Measurements from ENCODE around the gene SRXN1. TPM values are rescaled to one million over a fixed set of nuclear protein-coding genes. Genes with fewer than 3 reads are reported as not detected.

SRXN1 gene
- polyA plus RNA-seq, 1 experiment: 50.9 TPM

- peaks cover 6% of the 10 kb centered on the region for H3K27me3 ChIP-seq (ENCODE audit: control insufficient read depth, insufficient read depth, low read length)
- H3K4me3 ChIP-seq (ENCODE audit: low read depth, low read length): no peak overlapping the region
- TF ChIP-seq CTCF (IDR thresholded peaks at IDR 0.05; ENCODE audit: insufficient read depth, low read depth, low read length): no peak
- H3K36me3 ChIP-seq (ENCODE audit: control insufficient read depth, insufficient read depth, low read length): no peaks in the 10 kb centered on the region
- ChIA-PET POLR2A (no interaction called here), CTCF (interaction anchor here (0.7 to 0.8 kb wide), 2 partner anchors 11 to 13 kb away, joined by 3 read pairs; no protein-coding TSS in a partner anchor)
- DNase-seq (ENCODE audit: low read depth): no peak
Measured at GRCh38 chr20:603116-603640, 49.8 kb downstream of the SRXN1 start.

DNA sequence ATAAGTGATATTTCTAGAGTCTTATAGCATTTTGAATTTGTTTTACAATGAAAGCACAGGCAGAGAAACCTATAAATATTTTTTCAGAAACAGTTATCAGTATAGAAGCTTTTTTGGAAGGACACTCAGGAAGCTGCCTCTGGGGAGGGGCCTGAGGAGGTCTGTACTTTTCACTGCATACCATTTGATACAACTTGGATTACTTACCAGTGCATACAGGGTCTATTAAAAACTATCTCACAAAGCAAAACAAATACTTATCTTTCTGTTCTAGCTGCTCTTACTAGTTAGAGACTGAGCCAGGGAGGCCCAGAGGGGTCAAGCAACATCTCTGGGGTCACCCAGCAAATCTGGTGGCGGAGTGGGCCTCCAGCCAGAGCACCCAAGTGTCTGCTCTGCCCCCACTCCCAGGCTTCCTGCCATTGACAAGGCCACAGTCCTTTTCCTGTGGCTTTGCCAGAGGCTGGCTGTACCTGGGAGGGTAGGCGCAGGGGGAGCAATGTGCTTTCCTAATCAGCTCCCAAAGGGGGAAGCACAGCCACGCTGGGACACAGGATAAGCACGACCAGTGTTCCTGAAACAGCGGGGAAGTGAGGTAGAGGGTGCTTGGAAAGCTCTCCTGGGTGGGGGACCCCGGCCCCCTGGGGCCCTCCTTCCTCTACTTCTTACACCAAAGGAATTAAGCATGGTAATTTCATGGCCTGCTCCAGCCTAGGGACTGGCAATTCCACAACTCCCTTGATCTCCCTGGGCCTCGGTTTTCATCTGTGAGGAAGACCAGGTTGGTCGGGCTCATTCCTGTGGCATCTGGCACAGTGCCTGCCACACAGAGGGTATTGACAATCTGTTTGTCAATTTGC is 50.7 kb downstream of the SRXN1 start:
- ChIA-PET POLR2A (no interaction called here), CTCF (interaction anchor here (0.7 to 1.3 kb wide), 4 partner anchors 10 to 65 kb away, joined by 3 to 7 read pairs (median 3); no protein-coding TSS in a partner anchor)
- Histone ChIP-seq H3K4me3 (ENCODE audit: low read depth, low read length) (no peak overlapping the region), H3K27me3 (ENCODE audit: control insufficient read depth, insufficient read depth, low read length) (peaks cover 2% of the 10 kb centered on the region; the same call in 1 of the 2 replicates), H3K36me3 (ENCODE audit: control insufficient read depth, insufficient read depth, low read length) (no peaks in the 10 kb centered on the region)
- TF ChIP-seq CTCF (IDR thresholded peaks at IDR 0.05; ENCODE audit: insufficient read depth, low read depth, low read length): no peak
- DNase-seq (ENCODE audit: low read depth): no peak

GRCh38 chr20:600736-601135 is 52.3 kb downstream of the SRXN1 start:
- ChIA-PET CTCF (interaction anchor here (1.4 kb wide), 1 partner anchor 14 kb away, joined by 4 read pairs; no protein-coding TSS in a partner anchor), POLR2A (no interaction called here)
- H3K27me3 ChIP-seq (ENCODE audit: control insufficient read depth, insufficient read depth, low read length): peaks cover 2% of the 10 kb centered on the region; the same call in 1 of the 2 replicates
- no peak for TF ChIP-seq CTCF (IDR thresholded peaks at IDR 0.05; ENCODE audit: insufficient read depth, low read depth, low read length)
- no peak for DNase-seq (ENCODE audit: low read depth)
- H3K36me3 ChIP-seq (ENCODE audit: control insufficient read depth, insufficient read depth, low read length): no peaks in the 10 kb centered on the region
- H3K4me3 ChIP-seq (ENCODE audit: low read depth, low read length): no peak overlapping the region

DNA sequence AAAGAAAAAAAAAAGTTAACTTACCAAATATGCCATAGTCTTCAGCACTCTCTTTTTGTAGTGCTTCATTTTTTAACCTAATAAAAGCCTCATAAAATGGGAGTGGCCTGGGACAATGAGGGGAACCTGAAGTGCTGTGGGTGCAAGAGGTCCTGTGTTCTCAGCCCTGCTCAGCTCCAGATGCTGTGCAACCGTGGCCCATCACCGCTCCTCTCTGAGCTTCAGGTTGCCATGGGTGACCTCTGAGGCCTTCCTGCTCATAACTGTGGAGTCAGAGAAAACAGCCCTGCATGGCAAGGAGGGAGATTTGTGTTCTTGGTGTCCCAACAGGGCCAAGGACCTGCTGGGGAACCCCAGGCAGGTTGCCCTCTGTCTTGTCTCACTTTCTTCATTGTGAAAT is 52.9 kb downstream of the SRXN1 start:
- no peak for TF ChIP-seq CTCF (IDR thresholded peaks at IDR 0.05; ENCODE audit: insufficient read depth, low read depth, low read length)
- CTCF ChIA-PET: interaction anchor here (0.6 to 1.4 kb wide), 2 partner anchors 13 to 19 kb away, joined by 3 to 4 read pairs; no protein-coding TSS in a partner anchor
- POLR2A ChIA-PET: no interaction called here
- H3K36me3 ChIP-seq (ENCODE audit: control insufficient read depth, insufficient read depth, low read length): no peaks in the 10 kb centered on the region
- no peak overlapping the region for H3K4me3 ChIP-seq (ENCODE audit: low read depth, low read length)
- no peak for DNase-seq (ENCODE audit: low read depth)
- H3K27me3 ChIP-seq (ENCODE audit: control insufficient read depth, insufficient read depth, low read length): peaks cover 2% of the 10 kb centered on the region; the same call in 1 of the 2 replicates

DNA sequence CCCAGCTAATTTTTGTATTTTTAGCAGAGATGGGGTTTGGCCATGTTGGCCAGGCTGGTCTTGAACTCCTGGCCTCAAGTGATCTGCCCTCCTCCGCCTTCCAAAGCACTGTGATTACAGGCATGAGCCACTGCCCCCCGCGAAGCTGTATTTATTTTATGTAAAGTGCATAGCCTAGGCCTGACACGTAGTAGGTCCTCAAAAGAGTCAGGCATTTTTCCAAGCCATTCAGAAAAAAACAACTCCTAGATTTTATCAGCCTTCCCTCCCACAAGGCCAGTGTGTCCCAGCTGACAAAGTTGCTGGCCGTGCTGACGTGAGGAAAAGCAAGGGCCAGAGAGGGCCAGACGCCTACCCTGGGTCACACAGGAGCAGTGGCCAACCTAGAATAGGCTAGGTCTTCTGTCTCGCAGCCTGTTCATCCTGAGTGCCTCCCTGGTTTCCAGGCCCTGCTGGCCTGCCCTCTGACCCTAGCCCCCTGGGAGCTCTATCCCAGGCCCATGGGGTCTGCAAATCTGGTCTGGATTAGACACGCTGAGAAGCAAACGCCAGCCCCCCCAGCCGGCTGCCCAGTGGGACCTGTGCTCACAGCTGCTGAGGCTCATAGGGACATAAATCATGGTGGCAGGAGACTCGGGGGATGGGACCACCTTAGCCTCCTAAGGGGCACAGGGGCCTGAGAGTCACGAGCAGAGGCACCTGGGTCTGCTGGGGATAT is 54.7 kb downstream of the SRXN1 start:
- TF ChIP-seq CTCF (IDR thresholded peaks at IDR 0.05; ENCODE audit: insufficient read depth, low read depth, low read length): no peak
- POLR2A ChIA-PET: no interaction called here
- CTCF ChIA-PET: interaction anchor here (1.3 kb wide), 1 partner anchor 12 kb away, joined by 4 read pairs; no protein-coding TSS in a partner anchor

More for the DNA sequence above, 54.7 kb downstream of the SRXN1 start:
- H3K4me3 ChIP-seq (ENCODE audit: low read depth, low read length): no peak overlapping the region
- no peaks in the 10 kb centered on the region for H3K27me3 ChIP-seq (ENCODE audit: control insufficient read depth, insufficient read depth, low read length)
- DNase-seq (ENCODE audit: low read depth): no peak
- no peaks in the 10 kb centered on the region for H3K36me3 ChIP-seq (ENCODE audit: control insufficient read depth, insufficient read depth, low read length)
